ENCODE results near the gene DFFB.

DNA sequence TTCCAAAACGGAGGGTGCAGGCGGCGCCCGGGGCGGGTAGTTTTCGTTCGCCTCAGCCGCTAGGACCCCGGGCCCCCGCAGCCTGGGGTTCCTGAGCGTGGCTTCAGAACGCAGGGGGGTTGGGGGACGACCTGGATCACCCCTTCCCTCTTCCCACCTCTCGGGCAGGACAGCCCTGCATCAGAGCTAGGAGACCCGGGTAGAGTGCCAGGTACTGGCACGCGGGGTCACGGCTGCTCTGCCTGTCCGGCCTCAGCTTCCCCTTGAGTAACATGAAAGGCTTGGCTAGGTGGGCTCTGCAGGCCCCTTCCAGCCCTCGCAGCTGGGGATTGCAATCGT, 484 bp downstream of the DFFB start:
- TF ChIP-seq, protein P1, sequence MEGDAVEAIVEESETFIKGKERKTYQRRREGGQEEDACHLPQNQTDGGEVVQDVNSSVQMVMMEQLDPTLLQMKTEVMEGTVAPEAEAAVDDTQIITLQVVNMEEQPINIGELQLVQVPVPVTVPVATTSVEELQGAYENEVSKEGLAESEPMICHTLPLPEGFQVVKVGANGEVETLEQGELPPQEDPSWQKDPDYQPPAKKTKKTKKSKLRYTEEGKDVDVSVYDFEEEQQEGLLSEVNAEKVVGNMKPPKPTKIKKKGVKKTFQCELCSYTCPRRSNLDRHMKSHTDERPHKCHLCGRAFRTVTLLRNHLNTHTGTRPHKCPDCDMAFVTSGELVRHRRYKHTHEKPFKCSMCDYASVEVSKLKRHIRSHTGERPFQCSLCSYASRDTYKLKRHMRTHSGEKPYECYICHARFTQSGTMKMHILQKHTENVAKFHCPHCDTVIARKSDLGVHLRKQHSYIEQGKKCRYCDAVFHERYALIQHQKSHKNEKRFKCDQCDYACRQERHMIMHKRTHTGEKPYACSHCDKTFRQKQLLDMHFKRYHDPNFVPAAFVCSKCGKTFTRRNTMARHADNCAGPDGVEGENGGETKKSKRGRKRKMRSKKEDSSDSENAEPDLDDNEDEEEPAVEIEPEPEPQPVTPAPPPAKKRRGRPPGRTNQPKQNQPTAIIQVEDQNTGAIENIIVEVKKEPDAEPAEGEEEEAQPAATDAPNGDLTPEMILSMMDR (IDR thresholded peaks at IDR 0.05), result no peak
- TF ChIP-seq POLR2A (IDR thresholded peaks at IDR 0.05), result no peak
